HG02840 (cell line): ENCODE data around the gene RHD.
"Not testable (repeated sequence)": the region's sequence is repeated elsewhere in the genome, so short reads cannot be mapped to it uniquely, and the experiment has no call there.

Experiments used
- ATAC-seq: cut with Tn5 transposase; IDR thresholded peaks from one replicate; pipeline ENCODE4 v1.9.1; 2021; ENCODE audit warnings: mild to moderate bottlenecking, moderate library complexity, moderate number of reproducible peaks; ENCODE audit not compliant: unreplicated experiment, low FRiP score

The RHD gene

DNA sequence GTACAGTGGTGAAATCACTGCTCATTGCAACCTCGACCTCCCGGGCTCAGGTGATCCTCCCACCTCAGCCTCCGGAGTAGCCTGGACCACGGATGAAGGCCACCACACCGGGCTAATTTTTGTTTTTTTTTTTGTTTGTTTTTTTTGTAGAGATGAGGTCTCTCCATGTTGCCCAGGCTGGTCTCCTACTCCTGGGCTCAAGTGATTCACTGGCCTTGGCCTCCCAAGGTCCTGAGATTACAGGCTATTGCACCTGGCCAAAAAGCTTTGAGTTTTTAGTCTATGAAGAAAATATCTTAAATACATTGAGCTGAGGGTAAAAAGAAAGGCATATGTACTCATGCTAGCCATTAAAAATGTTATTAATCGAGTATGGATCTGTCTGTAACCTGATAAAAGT, 69.4 kb downstream of the RHD start:
- no peak for ATAC-seq

GRCh38 chr1:25342846-25343245, 70.5 kb downstream of the RHD start:
- no peak for ATAC-seq

GRCh38 chr1:25343872-25344271, 71.6 kb downstream of the RHD start:
- ATAC-seq: no peak

DNA sequence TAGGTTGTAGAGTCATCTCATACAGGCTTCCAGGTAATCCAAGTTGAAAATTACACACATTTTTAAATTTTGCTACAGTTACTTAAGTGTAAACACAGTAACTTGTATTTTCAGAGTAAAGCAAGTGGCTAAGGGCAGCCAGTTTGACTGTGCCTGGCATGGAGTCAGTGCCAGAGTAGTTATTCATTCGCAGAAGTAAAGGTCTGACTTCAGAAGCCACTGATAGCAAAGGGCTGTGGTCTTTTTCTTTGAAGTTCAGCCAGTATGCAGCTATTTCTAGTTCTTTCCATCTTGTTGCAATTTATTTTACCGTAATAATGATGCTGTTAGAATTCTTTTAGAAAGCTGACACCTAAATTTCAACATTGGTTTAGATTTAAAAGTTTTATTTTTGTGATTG, 75.2 kb downstream of the RHD start:
- no peak for ATAC-seq

- no peak for ATAC-seq
Observed at GRCh38 chr1:25349606-25350005, 77.3 kb downstream of the RHD start.

DNA sequence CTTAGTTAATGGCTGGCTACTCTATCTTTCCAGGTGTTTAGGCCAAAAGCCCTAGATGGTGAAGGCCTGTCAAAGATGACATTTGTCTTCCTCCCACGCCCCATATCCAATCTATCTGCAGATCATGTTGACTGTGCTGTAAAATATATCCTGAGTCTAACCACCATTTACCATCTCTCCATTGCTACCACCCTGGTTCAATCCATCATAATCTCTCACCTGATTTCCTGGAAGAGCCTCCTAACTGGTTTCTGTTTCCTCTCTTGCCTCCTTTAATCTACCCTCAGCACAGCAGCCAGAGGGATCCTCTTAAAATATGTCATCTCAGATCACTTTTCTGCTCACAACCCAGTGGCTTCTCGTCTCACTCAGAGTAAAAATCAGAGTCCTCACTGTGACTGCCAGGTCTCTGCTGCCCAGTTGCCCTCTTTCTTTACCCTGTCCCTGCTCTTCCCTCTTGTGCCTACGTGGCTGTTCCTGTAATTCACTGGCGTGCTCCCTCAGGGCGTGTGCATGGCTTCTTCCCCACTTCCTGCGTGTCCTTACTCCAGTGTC, 83.6 kb downstream of the RHD start:
- no peak for ATAC-seq

- no peak for ATAC-seq
Observed at GRCh38 chr1:25356441-25356840, 84.1 kb downstream of the RHD start.

- ATAC-seq: no peak
Observed at GRCh38 chr1:25356848-25357247, 84.5 kb downstream of the RHD start.

DNA sequence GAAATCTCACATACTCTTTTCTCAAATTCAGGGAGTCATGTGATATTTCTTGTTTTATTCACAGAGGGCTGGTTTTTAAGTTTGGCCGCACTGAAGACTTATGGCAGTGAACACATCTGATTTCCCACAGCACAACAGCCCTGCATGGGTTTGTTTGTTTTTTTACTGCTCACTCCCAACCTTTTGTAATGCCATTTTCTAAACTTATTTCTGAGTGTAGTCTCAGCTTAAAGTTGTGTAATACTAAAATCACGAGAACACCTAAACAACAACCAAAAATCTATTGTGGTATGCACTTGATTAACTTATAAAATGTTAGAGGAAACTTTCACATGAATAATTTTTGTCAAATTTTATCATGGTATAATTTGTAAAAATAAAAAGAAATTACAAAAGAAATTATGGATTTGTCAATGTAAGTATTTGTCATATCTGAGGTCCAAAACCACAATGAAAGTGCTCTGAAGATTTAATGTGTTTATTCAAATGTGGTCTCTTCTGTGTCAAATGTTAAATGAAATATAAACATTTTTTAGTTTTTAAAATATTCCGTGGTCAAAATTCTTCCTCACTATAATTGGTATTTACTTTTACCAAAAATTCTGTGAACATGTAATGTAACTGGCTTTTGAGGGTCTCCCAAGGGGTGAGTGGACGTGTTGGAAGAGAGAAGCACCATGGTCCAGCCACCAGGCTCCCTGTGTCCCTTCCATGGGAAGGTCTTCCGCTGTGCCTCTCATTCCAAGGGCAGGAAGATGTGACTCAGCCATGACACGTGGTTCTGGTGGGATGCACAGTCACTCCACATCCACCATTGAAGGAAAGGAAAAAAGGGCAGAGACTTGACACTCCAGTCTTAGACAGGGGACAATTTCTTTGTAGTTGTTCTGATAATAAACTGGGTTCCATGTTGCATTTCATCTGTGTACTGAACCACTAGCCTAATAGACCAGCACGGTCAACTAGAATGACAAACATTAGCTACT, 88.6 kb downstream of the RHD start:
- no peak for ATAC-seq

DNA sequence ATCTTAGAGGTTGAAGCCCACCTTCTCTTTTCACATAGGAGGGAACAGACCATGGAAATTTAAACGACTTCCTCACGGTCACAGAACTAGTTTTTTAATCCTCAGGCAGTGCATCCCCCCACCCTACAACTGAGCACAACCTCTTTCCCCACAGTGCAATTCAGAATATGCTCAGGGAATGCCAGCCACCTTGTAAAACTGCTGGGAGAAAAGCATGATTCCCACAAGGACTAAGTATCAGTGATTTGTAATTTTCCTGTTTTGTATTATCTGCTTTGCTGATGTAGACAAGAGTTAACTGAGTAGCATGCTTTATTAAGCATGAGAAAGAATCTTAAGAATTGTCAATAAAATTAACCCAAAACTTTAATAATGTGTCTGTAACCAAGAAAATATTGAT, 89.6 kb downstream of the RHD start:
- ATAC-seq: no peak

DNA sequence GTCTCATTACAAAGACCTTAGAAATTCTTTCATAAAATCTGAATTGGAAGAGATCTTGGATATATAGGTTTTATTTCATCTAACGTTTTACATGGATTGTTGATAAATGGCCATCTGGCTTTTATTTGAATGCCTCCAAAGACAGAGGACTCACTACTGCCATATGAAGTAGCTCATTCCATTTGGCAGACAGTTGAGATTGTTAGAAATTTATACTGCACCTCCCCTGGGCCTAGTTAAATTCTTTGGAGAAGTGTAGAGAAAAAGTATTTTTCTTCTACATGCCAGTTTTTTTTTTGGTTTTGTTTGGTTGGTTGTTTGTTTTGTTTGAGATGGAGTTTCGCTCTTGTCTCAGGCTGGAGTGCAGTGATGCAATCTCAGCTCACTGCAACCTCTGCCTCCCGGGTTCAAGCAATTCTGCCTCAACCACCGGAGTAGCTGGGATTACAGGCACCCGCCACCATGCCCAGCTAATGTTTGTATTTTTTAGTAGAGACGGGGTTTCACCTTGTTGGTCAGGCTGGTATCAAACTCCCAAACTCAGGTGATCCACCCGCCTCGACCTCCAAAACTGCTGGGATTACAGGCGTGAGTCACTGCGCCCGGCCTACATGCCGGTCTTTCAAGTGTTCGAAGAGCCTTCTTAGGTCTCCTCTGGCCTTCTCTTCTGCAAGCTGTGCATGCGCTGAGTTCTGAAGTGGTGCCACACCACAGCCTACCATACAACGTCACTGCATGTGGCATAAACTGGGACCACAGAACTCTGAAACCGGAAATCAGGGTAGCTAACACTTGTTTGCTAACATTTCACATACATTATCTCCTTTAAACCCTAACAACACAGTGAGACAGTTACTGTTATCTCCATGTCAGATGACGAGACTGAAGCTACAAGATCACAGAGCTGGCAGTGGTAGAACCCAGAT, 90.6 kb downstream of the RHD start:
- ATAC-seq: not testable (repeated sequence)

DNA sequence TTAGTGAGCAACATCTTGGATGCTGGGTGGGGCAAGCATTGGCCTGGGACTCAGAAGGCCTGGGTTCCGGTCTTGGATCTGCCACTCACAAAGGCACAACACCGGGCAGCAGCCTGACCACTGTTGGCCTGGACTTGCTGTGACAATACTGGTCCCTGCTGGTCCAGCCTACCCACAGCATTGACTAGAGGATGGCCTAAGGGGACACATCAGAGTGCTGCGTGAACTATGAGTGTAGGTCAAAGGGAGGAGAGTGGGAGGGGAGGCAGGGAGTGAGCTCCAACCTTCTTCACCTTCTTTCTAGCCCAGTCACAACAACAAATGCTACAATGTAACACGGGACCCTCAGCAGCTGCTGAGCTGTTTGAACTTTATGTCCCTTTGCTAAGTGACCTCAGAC, 96.9 kb downstream of the RHD start:
- no peak for ATAC-seq

DNA sequence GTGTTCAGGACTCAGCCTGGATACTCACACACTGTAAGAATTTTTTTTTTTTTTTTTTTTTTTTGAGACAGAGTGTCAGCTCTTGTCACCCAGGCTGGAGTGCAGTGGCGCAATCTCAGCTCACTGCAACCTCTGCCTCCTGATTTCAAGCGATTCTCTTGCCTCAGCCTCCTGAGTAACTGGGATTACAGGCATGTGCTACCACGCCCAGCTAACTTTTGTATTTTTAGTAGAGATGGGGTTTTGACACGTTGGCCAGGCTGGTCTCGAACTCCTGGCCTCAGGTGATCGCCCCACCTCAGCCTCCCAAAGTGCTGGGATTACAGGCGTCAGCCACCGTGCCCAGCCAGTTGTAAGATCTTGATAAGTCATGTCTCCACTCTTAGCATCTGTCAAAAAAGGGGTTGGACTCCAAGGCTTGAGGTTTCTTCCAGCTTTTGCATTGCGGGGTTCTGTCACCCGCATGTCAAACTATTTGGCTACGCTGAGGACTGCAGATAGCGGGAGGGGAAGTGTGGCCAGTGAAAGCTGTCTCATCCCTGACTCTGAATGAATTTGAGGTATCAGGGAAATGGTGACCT, 97.5 kb downstream of the RHD start:
- not testable (repeated sequence) for ATAC-seq

- ATAC-seq: not testable (repeated sequence)
Observed at GRCh38 chr1:25371757-25372156, 99.4 kb downstream of the RHD start.

GRCh38 chr1:25378367-25378766, 106.1 kb downstream of the RHD start:
- not testable (repeated sequence) for ATAC-seq
